Keratinocyte (primary cell): Measurements from ENCODE around the gene TXN2. TPM values are rescaled to one million over a fixed set of nuclear protein-coding genes. Genes with fewer than 3 reads are reported as not detected.
"Not testable (repeated sequence)": the region's sequence is repeated elsewhere in the genome, so short reads cannot be mapped to it uniquely, and the experiment has no call there.

ENCODE experiments used
- DNase-seq: peaks from one replicate; pipeline ENCODE4 v3.0.0-alpha.2; 2011; ENCODE audit warnings: low read depth, missing footprints, low spot score
- FAIRE-seq: peaks from 2 replicates; lab custom pipeline; 2011; peaks lifted over from hg19 to GRCh38; lab: Jason Lieb, UNC
- H2AFZ ChIP-seq: 2 replicates; pipeline ENCODE4 v1.6.0; 2012; ENCODE audit warnings: low read length, control low read depth, inconsistent platforms; ENCODE audit not compliant: control insufficient read depth
- H3K27ac ChIP-seq: 2 replicates; pipeline ENCODE4 v1.5.1; 2011; ENCODE audit warnings: low read length; ENCODE audit not compliant: control insufficient read depth, insufficient read depth
- H3K27me3 ChIP-seq: 3 replicates; pipeline ENCODE4 v1.6.0; 2011; ENCODE audit warnings: low read length; ENCODE audit not compliant: control insufficient read depth, insufficient read depth; ENCODE audit errors: extremely low read depth
- H3K36me3 ChIP-seq, 2 experiments: 2 replicates in 1 of 2; 3 replicates in 1 of 2; pipeline ENCODE4 v1.5.1; 2011; ENCODE audit warnings: low read length in 2 of 2, mild to moderate bottlenecking in 1 of 2; ENCODE audit not compliant: control insufficient read depth in 2 of 2, insufficient read depth in 2 of 2; ENCODE audit errors: extremely low read depth in 1 of 2
- H3K4me1 ChIP-seq: 3 replicates; pipeline ENCODE4 v1.5.1; 2011; ENCODE audit warnings: low read length; ENCODE audit not compliant: control insufficient read depth, insufficient read depth; ENCODE audit errors: extremely low read depth
- H3K4me2 ChIP-seq: 3 replicates; pipeline ENCODE4 v1.6.0; 2011; ENCODE audit warnings: low read depth, low read length; ENCODE audit not compliant: control insufficient read depth, insufficient read depth; ENCODE audit errors: extremely low read depth
- H3K4me3 ChIP-seq, 3 experiments: fragments of 200-600 bp in 1 of 3; sonication (generic) in 1 of 3; 2 replicates in 2 of 3; 3 replicates in 1 of 3; pipeline ENCODE4 v1.5.1; 2011 to 2016; ENCODE audit warnings: low read length in 3 of 3, mild to moderate bottlenecking in 3 of 3, control low read depth in 2 of 3, inconsistent platforms in 1 of 3, low read depth in 1 of 3, mixed read lengths in 1 of 3, mixed run types in 1 of 3, moderate library complexity in 1 of 3; ENCODE audit not compliant: control insufficient read depth in 2 of 3, insufficient read depth in 2 of 3; ENCODE audit errors: extremely low read depth in 1 of 3
- H3K79me2 ChIP-seq: 2 replicates; pipeline ENCODE4 v1.6.0; 2012; ENCODE audit warnings: low read length; ENCODE audit not compliant: control insufficient read depth, insufficient read depth
- H3K9ac ChIP-seq: 3 replicates; pipeline ENCODE4 v1.6.0; 2011; ENCODE audit warnings: low read length; ENCODE audit not compliant: control insufficient read depth, insufficient read depth; ENCODE audit errors: extremely low read depth
- H3K9me1 ChIP-seq: 3 replicates; pipeline ENCODE4 v1.6.0; 2011; ENCODE audit warnings: low read length; ENCODE audit not compliant: control insufficient read depth, insufficient read depth; ENCODE audit errors: extremely low read depth
- H3K9me3 ChIP-seq: 2 replicates; pipeline ENCODE4 v1.5.1; 2012; ENCODE audit warnings: low read depth, low read length; ENCODE audit not compliant: control insufficient read depth
- H4K20me1 ChIP-seq: 3 replicates; pipeline ENCODE4 v1.6.0; 2011; ENCODE audit warnings: low read length; ENCODE audit not compliant: control insufficient read depth, insufficient read depth; ENCODE audit errors: extremely low read depth
- CTCF ChIP-seq, 3 experiments: IDR thresholded peaks in 1 of 3; conservative IDR thresholded peaks in 1 of 3; optimal IDR thresholded peaks in 1 of 3; 2 replicates in 2 of 3; 3 replicates in 1 of 3; pipeline versions ENCODE3 to v1.5.1; 2011; ENCODE audit warnings: low read length in 3 of 3, mild to moderate bottlenecking in 3 of 3, moderate library complexity in 2 of 3, control low read depth in 1 of 3, inconsistent platforms in 1 of 3; ENCODE audit not compliant: insufficient read depth in 2 of 3; ENCODE audit errors: extremely low read depth in 1 of 3
- EZH2 ChIP-seq: IDR thresholded peaks from one replicate; pipeline ENCODE4 v1.6.1; 2012; ENCODE audit warnings: inconsistent platforms, mild to moderate bottlenecking, low read length, moderate library complexity
- dilution Hi-C: fragments of 300-500 bp; cut with MboI; formaldehyde crosslinking; loops from one replicate; pipeline ENCODE4 v1.7.0; 2020; ENCODE audit warnings: low sequenced_read_pairs; ENCODE audit not compliant: extremely low pct_ligation_motif_present
- polyA plus RNA-seq, 5 experiments: library from polyadenylated mRNA; depleted of rRNA in 3 of 5; stranded (reverse) in 3 of 5; stranded (forward) in 1 of 5; unstranded in 1 of 5; fragments of >200 nt; gene quantifications; 1 replicate in 1 of 5; 2 replicates in 3 of 5; 3 replicates in 1 of 5; pipeline versions ENCODE4 v1.2.1 to v1.2.3, GENCODE V29; 2011 to 2012; ENCODE audit warnings: missing spikeins in 2 of 5, low read depth in 1 of 5, low replicate concordance in 1 of 5

Gene TXN2
- polyA plus RNA-seq, 1 donor (not counting 4 experiments of a cell fraction or from before 2014, with no cell fraction given), result 95.9 TPM

- DNase-seq (no peak), FAIRE-seq (no peak)
- Histone ChIP-seq H4K20me1 (no peaks in the 10 kb centered on the region), H3K9me1 (no peaks in the 10 kb centered on the region), H3K36me3 (no peaks in the 10 kb centered on the region), H3K79me2 (no peaks in the 10 kb centered on the region), H3K4me1 (peaks cover 17% of the 10 kb centered on the region), H3K4me2 (no peak overlapping the region), H3K27ac (no peak overlapping the region), H3K9ac (no peak overlapping the region), H2AFZ (no peak overlapping the region), H3K4me3 (no peak overlapping the region), H3K27me3 (no peaks in the 10 kb centered on the region), H3K9me3 (no peaks in the 10 kb centered on the region)
- TF ChIP-seq CTCF (optimal IDR thresholded peaks at IDR 0.05 in 1 of 3, IDR thresholded peaks at IDR 0.05 in 1 of 3, conservative IDR thresholded peaks at IDR 0.05 in 1 of 3; ENCODE audit: extremely low read depth in 1 of 3, insufficient read depth in 2 of 3, low read length in 3 of 3), result no peak
- TF ChIP-seq EZH2, result no peak
- dilution Hi-C loops, result no loop called here
These were observed 27.5 kb downstream of the TXN2 start for GRCh38 chr22:36453855-36454378.

- H3K4me2 ChIP-seq, H3K9ac ChIP-seq, H3K9me3 ChIP-seq, H3K27me3 ChIP-seq, H3K9me1 ChIP-seq, DNase-seq, dilution Hi-C loops, H3K27ac ChIP-seq, FAIRE-seq, H2AFZ ChIP-seq, H3K36me3 ChIP-seq, H3K79me2 ChIP-seq, H3K4me3 ChIP-seq, H4K20me1 ChIP-seq: not testable (repeated sequence)
- peaks cover 20% of the 10 kb centered on the region for H3K4me1 ChIP-seq
These were observed 28.3 kb downstream of the TXN2 start for GRCh38 chr22:36452978-36453607.
